ENCODE data around the gene SORBS2.
A peak's percentile ranks its signal among the peaks of the same experiment; 100 is the strongest.

SORBS2 gene

DNA sequence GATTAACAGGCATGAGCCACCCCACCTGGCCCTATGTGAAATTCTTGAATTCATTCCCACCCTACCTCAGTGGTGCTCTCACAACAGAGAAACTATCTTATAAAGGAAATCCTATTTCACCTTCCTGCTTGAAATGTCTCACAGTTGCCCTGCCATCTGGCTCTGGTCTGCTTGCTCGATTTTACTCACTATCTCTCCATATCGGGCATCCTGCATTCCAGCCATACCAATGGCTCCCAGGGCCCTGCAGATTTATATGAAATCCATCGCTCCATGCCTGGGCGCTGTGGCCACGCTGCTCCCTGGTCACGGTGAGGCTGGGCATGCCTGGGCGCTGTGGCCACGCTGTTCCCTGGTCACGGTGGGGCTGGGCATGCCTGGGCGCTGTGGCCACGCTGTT lies 15.8 kb downstream of the SORBS2 start:
- no peak for FAIRE-seq

DNA sequence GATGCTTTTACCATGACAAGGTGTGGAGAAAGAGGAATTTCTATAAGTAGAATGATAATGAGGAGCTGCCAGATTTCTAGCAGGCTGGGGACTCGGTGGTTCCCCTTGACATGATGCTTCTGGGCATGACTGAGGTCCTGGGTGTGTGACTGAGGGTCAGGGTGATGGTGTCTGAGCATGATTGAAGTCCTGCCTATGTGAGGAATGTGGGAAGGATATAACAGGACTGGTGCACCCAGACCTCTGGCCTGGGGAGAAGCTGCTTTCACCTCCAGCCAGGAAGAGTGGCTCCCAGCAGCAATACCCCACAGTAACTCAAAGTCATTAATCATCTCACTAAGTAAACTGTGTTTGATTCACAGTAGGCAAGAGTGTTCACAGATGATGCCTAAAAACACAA lies 17.4 kb downstream of the SORBS2 start:
- TF ChIP-seq SPI1 (IDR thresholded peaks at IDR 0.05; ENCODE audit: low read depth, low read length) (no peak), POU2F2 (IDR thresholded peaks at IDR 0.05; ENCODE audit: low read depth, low read length) (no peak), POLR2AphosphoS5 (IDR thresholded peaks at IDR 0.05; ENCODE audit: low read depth, low read length) (no peak), POLR2A (IDR thresholded peaks at IDR 0.05; ENCODE audit: low read depth, low read length) (no peak), TAF1 (IDR thresholded peaks at IDR 0.05; ENCODE audit: low read depth, low read length) (no peak), PAX5 (IDR thresholded peaks at IDR 0.05; ENCODE audit: insufficient read depth, low read length, severe bottlenecking) (no peak)
- no peak for DNase-seq (ENCODE audit: insufficient read length, low spot score)
- no peak for FAIRE-seq

More for the DNA sequence above, 15.8 kb downstream of the SORBS2 start:
- no peak for TF ChIP-seq TAF1 (IDR thresholded peaks at IDR 0.05; ENCODE audit: low read depth, low read length)
- TF ChIP-seq POLR2AphosphoS5 (IDR thresholded peaks at IDR 0.05; ENCODE audit: low read depth, low read length), result no peak
- TF ChIP-seq POU2F2 (IDR thresholded peaks at IDR 0.05; ENCODE audit: low read depth, low read length), result no peak
- no peak for TF ChIP-seq POLR2A (IDR thresholded peaks at IDR 0.05; ENCODE audit: low read depth, low read length)
- TF ChIP-seq SPI1 (IDR thresholded peaks at IDR 0.05; ENCODE audit: low read depth, low read length), result no peak
- TF ChIP-seq PAX5 (IDR thresholded peaks at IDR 0.05; ENCODE audit: insufficient read depth, low read length, severe bottlenecking), result no peak
- DNase-seq (ENCODE audit: insufficient read length, low spot score), result no peak

DNA sequence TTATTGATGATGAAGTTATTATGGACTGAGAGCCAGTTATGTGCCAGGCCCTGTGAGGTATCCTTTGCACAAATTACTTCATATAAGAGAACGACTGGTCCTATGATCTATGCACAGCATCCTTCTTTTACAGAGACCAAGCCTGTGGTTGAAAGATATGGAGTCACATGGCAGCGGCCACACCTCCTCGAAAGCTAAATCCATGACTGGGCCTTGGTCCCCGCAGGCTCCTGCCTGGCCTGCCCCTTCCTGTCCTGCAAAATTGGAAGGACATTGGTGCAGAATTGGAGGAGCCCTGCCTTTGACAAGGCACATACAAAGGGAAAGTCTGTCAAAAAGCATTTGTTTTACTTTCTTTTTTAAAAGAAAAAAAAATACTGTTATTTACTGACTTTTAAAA lies 18.3 kb downstream of the SORBS2 start:
- no peak for TF ChIP-seq SPI1 (IDR thresholded peaks at IDR 0.05; ENCODE audit: low read depth, low read length)
- no peak for TF ChIP-seq POLR2A (IDR thresholded peaks at IDR 0.05; ENCODE audit: low read depth, low read length)
- TF ChIP-seq PAX5 (IDR thresholded peaks at IDR 0.05; ENCODE audit: insufficient read depth, low read length, severe bottlenecking), result no peak
- no peak for TF ChIP-seq TAF1 (IDR thresholded peaks at IDR 0.05; ENCODE audit: low read depth, low read length)
- no peak for TF ChIP-seq POLR2AphosphoS5 (IDR thresholded peaks at IDR 0.05; ENCODE audit: low read depth, low read length)
- TF ChIP-seq POU2F2 (IDR thresholded peaks at IDR 0.05; ENCODE audit: low read depth, low read length), result no peak
- FAIRE-seq (no peak), DNase-seq (ENCODE audit: insufficient read length, low spot score) (no peak)

DNA sequence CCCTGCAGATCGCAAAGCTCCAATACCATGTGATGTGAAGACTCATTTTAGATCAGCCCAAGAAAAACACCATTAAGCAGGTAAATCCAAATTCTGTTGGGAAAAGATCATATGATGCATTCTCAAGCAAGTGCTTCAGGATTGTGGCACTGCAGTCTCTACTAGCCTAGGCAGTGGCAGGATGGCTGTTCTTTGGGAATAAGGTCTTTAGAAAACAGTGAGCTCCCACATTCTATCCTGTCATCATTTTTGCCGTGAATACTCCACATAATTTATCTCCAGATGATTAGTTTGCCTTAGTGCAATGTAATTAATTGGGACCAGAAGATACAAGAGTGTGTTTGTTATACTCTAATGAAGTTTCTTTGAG lies 18.9 kb downstream of the SORBS2 start:
- TF ChIP-seq POLR2A (IDR thresholded peaks at IDR 0.05; ENCODE audit: low read depth, low read length) (no peak), POU2F2 (IDR thresholded peaks at IDR 0.05; ENCODE audit: low read depth, low read length) (no peak), SPI1 (IDR thresholded peaks at IDR 0.05; ENCODE audit: low read depth, low read length) (no peak), POLR2AphosphoS5 (IDR thresholded peaks at IDR 0.05; ENCODE audit: low read depth, low read length) (no peak)
- DNase-seq (ENCODE audit: insufficient read length, low spot score), result no peak
- no peak for FAIRE-seq

DNA sequence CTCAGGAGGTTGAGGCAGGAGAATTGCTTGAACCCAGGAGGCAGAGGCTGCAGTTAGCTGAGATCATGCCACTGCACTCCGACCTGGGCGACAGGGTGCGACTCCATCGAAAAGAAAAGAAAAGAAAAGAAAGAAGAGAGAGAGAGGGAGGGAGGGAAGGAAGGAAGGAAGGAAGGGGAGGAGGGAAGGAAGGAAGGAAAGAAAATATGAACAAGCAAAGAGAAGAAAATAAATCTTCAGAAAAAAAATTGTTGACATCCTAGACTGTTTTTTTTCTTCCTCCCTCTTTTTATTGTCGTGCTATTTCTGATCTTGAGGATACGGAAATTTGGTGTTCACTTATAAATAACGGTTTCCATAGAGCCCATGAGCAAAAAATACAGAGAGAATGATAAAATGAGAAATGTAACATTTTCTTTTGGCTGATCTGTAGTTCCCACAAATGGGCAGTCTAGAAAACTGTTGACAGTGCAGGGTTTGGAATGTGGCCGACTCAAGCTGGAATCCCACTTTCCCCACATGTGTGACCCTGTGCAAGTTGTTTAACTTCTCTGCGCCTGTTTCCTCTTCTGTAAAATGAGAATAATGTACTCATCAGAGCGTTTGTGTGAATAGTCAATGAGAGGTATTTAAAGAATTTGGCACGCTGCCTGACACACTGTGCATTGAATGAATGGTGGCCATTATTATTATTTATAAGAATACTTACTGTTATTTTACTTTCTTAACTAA lies 19.4 kb downstream of the SORBS2 start:
- DNase-seq (ENCODE audit: insufficient read length, low spot score) (no peak), FAIRE-seq (no peak)
- TF ChIP-seq SPI1 (IDR thresholded peaks at IDR 0.05; ENCODE audit: low read depth, low read length) (no peak), POU2F2 (IDR thresholded peaks at IDR 0.05; ENCODE audit: low read depth, low read length) (no peak), POLR2A (IDR thresholded peaks at IDR 0.05; ENCODE audit: low read depth, low read length) (no peak), PAX5 (IDR thresholded peaks at IDR 0.05; ENCODE audit: insufficient read depth, low read length, severe bottlenecking) (no peak), TAF1 (IDR thresholded peaks at IDR 0.05; ENCODE audit: low read depth, low read length) (no peak), POLR2AphosphoS5 (IDR thresholded peaks at IDR 0.05; ENCODE audit: low read depth, low read length) (no peak)

DNA sequence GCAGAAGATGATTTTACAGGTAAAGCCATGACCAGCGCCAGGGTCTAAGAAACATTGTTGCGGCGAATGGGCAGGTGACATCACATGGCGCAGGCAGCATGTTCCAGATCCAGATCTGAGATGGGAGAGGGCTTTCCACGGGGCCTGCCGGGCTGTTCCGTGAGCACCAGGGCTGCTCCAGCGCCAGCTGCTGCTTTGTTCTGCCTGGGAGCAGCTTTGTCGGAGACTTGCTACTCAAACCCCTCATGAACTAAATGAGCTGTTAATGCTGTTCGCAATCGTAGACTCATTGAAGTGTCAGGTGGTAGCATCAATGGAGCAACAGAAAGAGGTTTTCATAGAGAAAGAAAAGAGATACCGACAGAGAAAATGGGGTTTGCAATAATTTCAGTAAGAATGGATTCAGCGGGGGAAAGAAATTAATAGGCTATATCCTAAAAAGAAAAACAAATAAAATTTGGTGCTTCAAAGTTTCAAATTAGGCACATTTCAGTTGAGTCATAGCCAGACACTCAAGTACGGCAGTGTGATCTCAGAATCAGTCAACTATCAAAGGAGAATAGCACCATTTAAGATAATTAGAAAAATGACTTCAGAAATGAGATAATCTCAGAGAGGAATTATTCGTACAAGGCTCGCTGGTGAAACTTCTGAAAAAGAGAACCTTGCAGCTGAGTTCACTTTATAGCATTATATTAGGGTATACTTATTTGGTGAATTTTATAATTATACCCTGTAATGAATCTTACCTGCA lies 23.9 kb downstream of the SORBS2 start:
- FAIRE-seq (no peak), DNase-seq (ENCODE audit: insufficient read length, low spot score) (no peak)
- no peak for TF ChIP-seq POLR2A (IDR thresholded peaks at IDR 0.05; ENCODE audit: low read depth, low read length)
- TF ChIP-seq SPI1 (IDR thresholded peaks at IDR 0.05; ENCODE audit: low read depth, low read length), result no peak

DNA sequence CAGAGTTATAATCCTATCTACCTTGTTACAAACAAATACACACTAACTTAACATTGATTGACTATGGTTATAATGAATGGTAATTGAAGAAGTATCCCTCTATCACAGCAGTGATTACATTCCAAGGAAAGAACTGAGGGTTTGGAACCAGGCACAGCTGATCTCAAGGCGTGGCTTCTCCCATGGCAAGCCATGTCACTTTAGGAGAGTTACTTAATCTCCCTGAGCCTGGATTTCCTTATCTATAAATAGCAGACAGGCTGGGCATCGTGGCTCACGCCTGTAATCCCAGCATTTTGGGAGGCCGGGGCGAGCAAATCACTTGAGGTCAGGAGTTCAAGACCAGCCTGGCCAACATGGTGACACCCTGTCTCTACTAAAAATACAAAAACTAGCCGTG lies 25.6 kb downstream of the SORBS2 start:
- TF ChIP-seq POLR2A (IDR thresholded peaks at IDR 0.05; ENCODE audit: low read depth, low read length) (no peak), POLR2AphosphoS5 (IDR thresholded peaks at IDR 0.05; ENCODE audit: low read depth, low read length) (no peak), TAF1 (IDR thresholded peaks at IDR 0.05; ENCODE audit: low read depth, low read length) (no peak), PAX5 (IDR thresholded peaks at IDR 0.05; ENCODE audit: insufficient read depth, low read length, severe bottlenecking) (no peak), POU2F2 (IDR thresholded peaks at IDR 0.05; ENCODE audit: low read depth, low read length) (no peak), SPI1 (IDR thresholded peaks at IDR 0.05; ENCODE audit: low read depth, low read length) (no peak)
- FAIRE-seq, result peak; percentile 35
- no peak for DNase-seq (ENCODE audit: insufficient read length, low spot score)

DNA sequence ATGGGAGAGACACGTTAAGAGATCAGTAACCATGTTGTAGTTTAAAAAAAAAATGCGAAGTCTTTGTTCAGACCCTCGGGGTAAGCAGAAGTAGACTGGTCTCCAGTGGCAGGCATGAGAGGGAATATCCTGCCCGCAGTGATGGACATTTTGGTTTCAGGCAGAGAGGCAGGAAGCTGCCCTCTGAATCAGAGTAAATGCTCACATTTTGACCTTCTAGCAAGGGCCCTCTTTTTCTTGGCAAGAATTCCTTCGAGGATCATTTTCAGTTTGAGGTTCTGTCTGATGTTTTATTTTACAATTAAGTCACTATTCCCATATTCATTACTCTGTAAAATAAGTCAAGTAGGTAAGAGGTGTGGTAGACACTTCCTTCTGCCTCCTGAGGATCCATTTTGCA lies 28.4 kb downstream of the SORBS2 start:
- no peak for TF ChIP-seq SPI1 (IDR thresholded peaks at IDR 0.05; ENCODE audit: low read depth, low read length)
- TF ChIP-seq POU2F2 (IDR thresholded peaks at IDR 0.05; ENCODE audit: low read depth, low read length), result no peak
- no peak for TF ChIP-seq TAF1 (IDR thresholded peaks at IDR 0.05; ENCODE audit: low read depth, low read length)
- TF ChIP-seq POLR2AphosphoS5 (IDR thresholded peaks at IDR 0.05; ENCODE audit: low read depth, low read length), result no peak
- no peak for TF ChIP-seq POLR2A (IDR thresholded peaks at IDR 0.05; ENCODE audit: low read depth, low read length)
- TF ChIP-seq PAX5 (IDR thresholded peaks at IDR 0.05; ENCODE audit: insufficient read depth, low read length, severe bottlenecking), result no peak
- FAIRE-seq, result no peak
- no peak for DNase-seq (ENCODE audit: insufficient read length, low spot score)

DNA sequence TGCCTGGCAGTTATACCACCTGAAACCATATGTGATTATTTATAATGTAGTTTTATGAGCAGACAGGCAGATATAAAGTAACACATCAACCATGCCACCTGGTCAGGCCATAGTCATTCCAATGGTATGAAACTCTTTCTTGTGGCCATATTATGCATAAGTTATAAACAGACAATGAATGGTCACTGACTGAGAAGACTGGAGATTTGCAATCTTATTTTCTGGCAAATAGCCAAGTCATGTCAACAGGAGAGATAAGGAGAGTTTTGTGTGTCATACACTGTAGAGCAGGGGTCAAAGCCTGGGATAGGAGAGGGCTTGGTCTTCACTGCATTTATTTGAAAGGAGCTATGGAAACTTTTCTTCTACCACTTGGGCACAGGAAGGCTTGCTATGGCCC lies 29.5 kb downstream of the SORBS2 start:
- FAIRE-seq (no peak), DNase-seq (ENCODE audit: insufficient read length, low spot score) (no peak)
- no peak for TF ChIP-seq SPI1 (IDR thresholded peaks at IDR 0.05; ENCODE audit: low read depth, low read length)
- TF ChIP-seq POLR2A (IDR thresholded peaks at IDR 0.05; ENCODE audit: low read depth, low read length), result no peak
- TF ChIP-seq TAF1 (IDR thresholded peaks at IDR 0.05; ENCODE audit: low read depth, low read length), result no peak

All from GM12891 (cell line).